ENCODE results near the gene CDX2. TPM values are rescaled to one million over a fixed set of nuclear protein-coding genes. Genes with fewer than 3 reads are reported as not detected.

Gene CDX2
- total and polyA plus RNA-seq, 2 experiments from 2014 or later = 34.6 to 60.6 TPM

DNA sequence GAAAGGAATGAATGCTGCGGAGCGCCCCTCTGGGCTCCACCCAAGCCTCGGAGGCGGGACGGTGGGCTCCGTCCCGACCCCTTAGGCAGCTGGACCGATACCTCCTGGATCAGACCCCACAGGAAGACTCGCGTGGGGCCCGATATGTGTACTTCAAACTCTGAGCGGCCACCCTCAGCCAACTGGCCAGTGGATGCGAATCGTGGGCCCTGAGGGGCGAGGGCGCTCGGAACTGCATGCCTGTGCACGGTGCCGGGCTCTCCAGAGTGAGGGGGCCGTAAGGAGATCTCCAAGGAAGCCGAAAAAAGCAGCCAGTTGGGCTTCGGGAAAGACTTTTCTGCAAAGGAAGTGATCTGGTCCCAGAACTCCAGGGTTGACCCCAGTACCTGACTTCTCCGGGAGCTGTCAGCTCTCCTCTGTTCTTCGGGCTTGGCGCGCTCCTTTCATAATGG, 40.7 kb downstream of the CDX2 start:
- Histone ChIP-seq H3K9me3 (ENCODE audit: low read depth) (no peaks in the 10 kb centered on the region), H3K4me2 (no peak overlapping the region), H2AFZ (no peak overlapping the region), H3K79me2 (no peaks in the 10 kb centered on the region), H3K9me2 (replicated peaks; ENCODE audit: insufficient read depth) (no peaks in the 10 kb centered on the region), H3K4me3 (no peak overlapping the region), H3K4me1 (ENCODE audit: insufficient read depth) (no peaks in the 10 kb centered on the region), H3K27me3 (peaks cover 87% of the 10 kb centered on the region), H3K27ac (no peak overlapping the region), H4K20me1 (ENCODE audit: insufficient read depth, poor library complexity, severe bottlenecking) (no peaks in the 10 kb centered on the region), H3K36me3 (replicated peaks; ENCODE audit: insufficient read depth, low read depth) (no peaks in the 10 kb centered on the region)
- TF ChIP-seq EZH2phosphoT487 (IDR thresholded peaks at IDR 0.05; ENCODE audit: low read depth, severe bottlenecking, unreplicated experiment) = no peak
- TF ChIP-seq EZH2 (IDR thresholded peaks at IDR 0.05; ENCODE audit: borderline replicate concordance) = peak; percentile 29
- WGBS (ENCODE audit: low lambda C conversion rate, missing lambda C conversion rate) = 23% methylated on average over 26 of the region's 26 CpGs
- DNase-seq (ENCODE audit: low spot score) = no peak

DNA sequence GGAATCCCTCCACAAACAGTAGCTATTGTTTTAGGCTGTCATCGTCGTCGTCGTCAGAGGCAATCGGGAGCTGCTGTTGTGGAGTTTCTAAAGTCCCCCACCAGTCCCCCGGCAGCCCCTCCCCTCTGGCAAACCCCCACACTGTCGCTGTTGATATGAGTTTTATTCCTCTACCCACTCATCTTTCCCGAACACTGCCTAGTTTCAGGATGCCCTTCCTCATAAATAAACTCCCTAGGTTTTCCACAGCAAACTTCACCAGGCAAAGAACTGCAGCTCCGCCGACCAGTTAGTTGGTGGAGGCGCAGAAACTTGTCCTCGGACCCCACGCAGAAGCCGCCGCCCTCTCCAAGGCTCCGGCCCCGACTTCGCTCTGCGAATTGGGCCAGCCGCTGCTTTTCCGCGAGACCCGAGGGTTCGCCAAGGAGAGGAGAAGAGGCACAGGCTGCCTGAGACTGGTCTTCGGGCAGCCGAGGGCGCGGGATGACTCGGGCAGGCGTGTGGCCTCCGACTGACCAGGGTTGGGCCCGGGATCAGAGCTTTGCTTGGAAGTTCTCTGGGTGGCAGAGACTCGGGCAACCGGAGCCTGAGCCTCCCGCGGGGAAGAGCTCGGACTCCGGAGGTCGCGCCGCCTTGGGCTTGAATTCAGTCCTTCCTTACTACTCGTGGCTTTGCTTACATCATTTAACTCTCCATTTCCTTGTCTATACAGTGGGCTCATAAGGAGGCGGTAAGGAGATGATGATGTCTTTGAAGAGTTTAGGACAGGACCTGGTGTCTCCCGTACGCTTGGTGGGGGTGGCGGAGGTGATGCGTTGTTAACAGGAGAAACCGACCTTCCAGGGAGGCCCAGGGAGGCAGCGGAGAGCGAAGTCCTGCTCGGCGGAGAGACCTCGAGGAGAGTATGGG, 41.4 kb downstream of the CDX2 start:
- Histone ChIP-seq H3K4me1 (ENCODE audit: insufficient read depth) (no peaks in the 10 kb centered on the region), H3K27ac (no peak overlapping the region), H3K36me3 (replicated peaks; ENCODE audit: insufficient read depth, low read depth) (no peaks in the 10 kb centered on the region), H3K4me3 (no peak overlapping the region), H3K9me3 (ENCODE audit: low read depth) (no peaks in the 10 kb centered on the region), H3K79me2 (no peaks in the 10 kb centered on the region), H3K27me3 (peaks cover 94% of the 10 kb centered on the region), H2AFZ (no peak overlapping the region), H3K9me2 (replicated peaks; ENCODE audit: insufficient read depth) (no peaks in the 10 kb centered on the region), H4K20me1 (ENCODE audit: insufficient read depth, poor library complexity, severe bottlenecking) (no peaks in the 10 kb centered on the region), H3K4me2 (no peak overlapping the region)
- WGBS (ENCODE audit: low lambda C conversion rate, missing lambda C conversion rate) = 17% methylated on average over 53 of the region's 53 CpGs
- TF ChIP-seq EZH2 (IDR thresholded peaks at IDR 0.05; ENCODE audit: borderline replicate concordance) = peak; percentile 73
- TF ChIP-seq, protein P1, sequence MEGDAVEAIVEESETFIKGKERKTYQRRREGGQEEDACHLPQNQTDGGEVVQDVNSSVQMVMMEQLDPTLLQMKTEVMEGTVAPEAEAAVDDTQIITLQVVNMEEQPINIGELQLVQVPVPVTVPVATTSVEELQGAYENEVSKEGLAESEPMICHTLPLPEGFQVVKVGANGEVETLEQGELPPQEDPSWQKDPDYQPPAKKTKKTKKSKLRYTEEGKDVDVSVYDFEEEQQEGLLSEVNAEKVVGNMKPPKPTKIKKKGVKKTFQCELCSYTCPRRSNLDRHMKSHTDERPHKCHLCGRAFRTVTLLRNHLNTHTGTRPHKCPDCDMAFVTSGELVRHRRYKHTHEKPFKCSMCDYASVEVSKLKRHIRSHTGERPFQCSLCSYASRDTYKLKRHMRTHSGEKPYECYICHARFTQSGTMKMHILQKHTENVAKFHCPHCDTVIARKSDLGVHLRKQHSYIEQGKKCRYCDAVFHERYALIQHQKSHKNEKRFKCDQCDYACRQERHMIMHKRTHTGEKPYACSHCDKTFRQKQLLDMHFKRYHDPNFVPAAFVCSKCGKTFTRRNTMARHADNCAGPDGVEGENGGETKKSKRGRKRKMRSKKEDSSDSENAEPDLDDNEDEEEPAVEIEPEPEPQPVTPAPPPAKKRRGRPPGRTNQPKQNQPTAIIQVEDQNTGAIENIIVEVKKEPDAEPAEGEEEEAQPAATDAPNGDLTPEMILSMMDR (IDR thresholded peaks at IDR 0.05; ENCODE audit: poor library complexity) = no peak
- no peak for DNase-seq (ENCODE audit: low spot score)

DNA sequence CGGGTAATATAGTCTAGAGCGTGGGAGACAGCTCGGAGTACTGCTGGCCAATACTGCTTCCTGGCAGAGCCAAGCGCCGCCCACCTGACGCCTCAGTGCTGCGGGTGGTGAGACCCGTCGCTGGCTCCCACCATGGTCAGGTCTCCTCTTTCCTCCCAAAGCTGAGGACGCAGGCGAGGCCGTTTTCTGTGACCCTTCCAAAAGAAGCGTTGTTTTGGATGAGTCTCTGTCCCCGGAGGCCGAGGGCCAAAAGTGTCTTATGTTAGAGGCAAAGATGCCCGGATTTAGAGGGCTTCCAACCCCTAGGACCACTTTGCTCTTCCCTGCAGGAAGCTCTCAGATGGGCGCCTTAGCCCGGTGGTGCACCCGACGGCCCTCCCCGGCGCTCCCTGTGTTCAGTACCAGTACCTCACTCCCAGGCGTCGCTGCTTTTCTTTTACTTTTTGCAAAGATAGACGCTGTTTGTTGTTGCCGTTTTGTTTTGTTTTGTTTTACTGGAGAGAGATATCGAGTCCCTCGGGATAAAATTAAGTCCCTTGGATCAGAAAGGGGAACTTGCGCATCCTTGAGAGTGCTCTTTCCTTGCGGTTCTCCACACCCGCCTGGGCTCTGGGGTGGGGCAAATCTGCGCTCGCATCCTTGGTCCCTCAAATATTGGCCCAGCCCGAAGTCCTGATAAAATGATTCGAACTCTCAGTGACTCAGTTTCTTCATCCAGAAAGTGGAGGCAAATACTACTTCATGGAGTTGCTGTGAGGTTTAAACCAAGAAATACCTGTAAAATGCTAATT, 42.3 kb downstream of the CDX2 start:
- no peak overlapping the region for H2AFZ ChIP-seq
- H3K27me3 ChIP-seq = peaks cover 100% of the 10 kb centered on the region
- no peak for TF ChIP-seq EZH2phosphoT487 (IDR thresholded peaks at IDR 0.05; ENCODE audit: low read depth, severe bottlenecking, unreplicated experiment)
- TF ChIP-seq, protein P1 (IDR thresholded peaks at IDR 0.05; ENCODE audit: poor library complexity) = no peak
- TF ChIP-seq EZH2 (IDR thresholded peaks at IDR 0.05; ENCODE audit: borderline replicate concordance) = peak; percentile 66
- H4K20me1 ChIP-seq (ENCODE audit: insufficient read depth, poor library complexity, severe bottlenecking) = no peaks in the 10 kb centered on the region
- no peak overlapping the region for H3K27ac ChIP-seq
- H3K79me2 ChIP-seq = no peaks in the 10 kb centered on the region
- no peak overlapping the region for H3K4me2 ChIP-seq
- H3K9me2 ChIP-seq (replicated peaks; ENCODE audit: insufficient read depth) = no peaks in the 10 kb centered on the region
- no peaks in the 10 kb centered on the region for H3K36me3 ChIP-seq (replicated peaks; ENCODE audit: insufficient read depth, low read depth)
- H3K4me3 ChIP-seq = no peak overlapping the region
- no peak for DNase-seq (ENCODE audit: low spot score)
- H3K9me3 ChIP-seq (ENCODE audit: low read depth) = no peaks in the 10 kb centered on the region
- H3K4me1 ChIP-seq (ENCODE audit: insufficient read depth) = no peaks in the 10 kb centered on the region
- WGBS (ENCODE audit: low lambda C conversion rate, missing lambda C conversion rate) = 14% methylated on average over 35 of the region's 35 CpGs
